Right ventricle myocardium superior (tissue), 1 donor: ENCODE data around the gene ATP7B. TPM values are rescaled to one million over a fixed set of nuclear protein-coding genes. Genes with fewer than 3 reads are reported as not detected.

ENCODE experiments used
- ATAC-seq: fragments of 200-7000 bp; cut with Tn5 transposase; one replicate; pipeline ENCODE4 v1.9.1; 2020; ENCODE audit warnings: mild to moderate bottlenecking; ENCODE audit not compliant: poor library complexity
- DNase-seq: peaks from one replicate; pipeline ENCODE4 v3.0.0-alpha.2; 2020
- intact Hi-C: fragments of 100-400 bp; cut with DNase I; formaldehyde crosslinking; loops from one replicate; pipeline ENCODE4 v1.11.2; 2022
- total RNA-seq: library from RNA; stranded (reverse); fragmentation: NEBNext Ultra II Directional; extraction: Animal tissue kit (Norgen Biotek cat#: 25700); gene quantifications from one replicate; pipeline ENCODE4 v1.2.1, GENCODE V29; 2021
- donor health status: DM: no; HTN: yes; CAD: no; lungs with severe emphysema.

The ATP7B gene
- total RNA-seq, 1 donor from 2014 or later, result 3.6 TPM

DNA sequence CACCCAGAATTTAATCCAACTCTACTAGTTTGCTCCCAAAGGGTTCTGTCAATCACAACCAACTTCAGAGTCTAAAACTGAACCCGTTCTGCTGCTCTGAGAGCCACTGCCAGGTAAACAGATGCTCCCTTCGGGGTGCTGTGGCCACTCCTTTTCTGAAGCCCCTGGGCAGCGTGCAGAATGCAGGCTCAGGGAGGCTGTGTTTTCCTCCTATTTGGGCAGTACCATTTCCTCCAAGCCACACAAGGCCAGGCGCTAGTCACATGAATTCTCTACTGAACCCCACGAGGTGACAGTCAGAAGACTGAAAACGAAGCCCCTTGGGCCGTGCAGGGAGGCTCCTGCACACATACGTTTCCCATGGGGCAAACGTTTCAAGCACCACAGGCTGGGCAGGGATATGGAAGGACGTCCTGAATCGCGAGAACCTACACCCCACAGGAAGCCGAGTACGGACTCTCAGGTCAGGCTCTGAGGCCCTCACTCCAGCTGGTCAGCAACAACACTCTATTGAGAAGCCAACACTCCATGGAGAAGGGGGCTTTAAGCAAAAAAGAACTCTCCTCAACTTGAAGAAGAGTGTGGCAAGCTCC, 77.7 kb downstream of the ATP7B start:
- intact Hi-C loops, result no loop called here
- DNase-seq (no peak), ATAC-seq (no peak)

DNA sequence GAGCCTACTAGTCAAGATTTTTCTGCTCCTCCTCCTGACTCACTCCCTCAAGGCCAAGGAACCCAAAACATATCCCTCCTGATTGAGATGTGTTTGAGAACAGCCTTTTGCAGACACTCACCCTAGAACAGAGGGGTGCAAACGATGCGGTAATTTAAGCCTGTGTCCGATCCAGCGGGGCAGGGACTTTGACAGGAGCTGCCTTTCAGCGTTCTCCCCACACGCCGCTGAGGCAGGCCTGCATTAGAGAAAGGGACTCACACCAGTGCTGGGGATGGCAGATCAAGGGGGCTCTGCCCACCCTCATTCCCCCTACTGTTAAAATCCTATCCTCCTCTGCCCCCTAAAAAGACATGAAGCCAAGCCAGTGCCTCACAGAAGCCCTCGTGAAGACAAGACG, 79.0 kb downstream of the ATP7B start:
- DNase-seq, result no peak
- intact Hi-C loops, result no loop called here
- no peak for ATAC-seq

GRCh38 chr13:51931606-51932005, 79.6 kb downstream of the ATP7B start:
- no peak for ATAC-seq
- DNase-seq, result no peak
- intact Hi-C loops, result no loop called here

GRCh38 chr13:51929699-51930098, 81.6 kb downstream of the ATP7B start:
- ATAC-seq (no peak), DNase-seq (no peak)
- intact Hi-C loops, result no loop called here

DNA sequence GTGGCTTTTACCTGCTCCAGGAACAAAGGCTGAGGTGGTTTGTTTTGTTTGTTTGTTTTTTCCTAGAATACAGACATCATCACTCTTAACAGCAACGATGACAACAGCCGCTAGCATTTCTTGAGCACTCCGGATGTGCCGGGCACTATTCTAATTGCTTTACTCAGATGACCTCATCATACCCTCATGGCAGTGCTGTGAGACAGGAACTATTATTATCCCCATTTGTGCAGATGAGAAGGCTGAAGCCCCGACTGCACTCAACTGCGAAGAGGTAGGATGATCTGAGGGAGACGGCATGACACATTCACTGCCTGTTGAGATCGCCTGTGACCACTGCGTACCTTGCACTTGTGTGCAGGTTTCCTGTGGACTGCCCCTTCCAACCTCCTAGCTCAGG, 83.0 kb downstream of the ATP7B start:
- no peak for ATAC-seq
- intact Hi-C loops, result no loop called here
- no peak for DNase-seq

- intact Hi-C loops, result no loop called here
- DNase-seq, result no peak
- no peak for ATAC-seq
Observed at GRCh38 chr13:51927129-51927528, 84.1 kb downstream of the ATP7B start.

DNA sequence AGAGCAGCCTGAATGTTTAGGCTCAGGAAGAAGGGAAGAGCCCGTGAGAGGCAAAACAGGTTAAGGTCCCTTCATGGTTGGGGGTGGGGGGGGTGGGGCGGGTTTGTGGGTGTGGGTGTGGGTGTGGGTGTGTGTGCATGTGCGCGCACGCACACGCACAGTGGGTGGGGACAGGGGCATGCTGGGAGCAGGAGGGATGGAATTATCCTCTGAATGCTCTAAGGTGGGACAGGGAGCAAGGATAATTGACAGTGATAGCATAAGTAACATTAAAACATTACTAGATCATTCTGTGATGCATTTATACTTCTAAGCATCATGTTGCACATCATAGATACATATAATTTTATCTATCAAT, 84.7 kb downstream of the ATP7B start:
- ATAC-seq (no peak), DNase-seq (no peak)
- intact Hi-C loops, result no loop called here

DNA sequence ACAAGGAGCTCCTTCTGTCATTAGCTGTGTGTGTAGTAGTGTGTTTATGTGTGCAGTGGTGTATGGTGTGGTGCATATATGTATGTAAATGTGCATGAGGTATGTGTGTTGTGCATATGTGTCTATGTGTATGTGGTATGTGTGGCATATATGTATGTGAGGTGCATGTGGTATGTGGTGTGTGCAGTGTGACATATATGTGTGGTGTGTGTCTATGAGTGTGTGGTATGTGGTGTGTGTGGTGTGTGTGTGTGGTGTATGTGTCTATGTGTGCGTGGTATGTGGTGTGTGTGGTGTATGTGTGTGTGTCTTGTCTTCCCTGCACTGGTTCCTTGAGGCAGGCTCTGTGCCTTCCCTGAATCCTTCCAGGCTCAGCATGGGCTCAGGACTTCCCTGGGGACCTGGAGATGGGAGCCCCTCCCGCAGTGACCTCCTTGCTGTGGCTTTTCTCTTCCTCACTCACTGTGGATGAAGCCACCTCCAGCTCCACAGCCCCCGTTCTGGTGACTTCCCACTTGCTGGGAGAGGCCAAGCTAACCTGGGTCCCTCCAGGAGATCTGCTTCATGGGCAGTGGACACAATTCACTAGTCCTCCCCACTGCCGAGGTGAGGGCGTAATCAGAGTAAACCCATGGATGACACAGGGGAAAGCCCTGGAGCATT, 85.3 kb downstream of the ATP7B start:
- ATAC-seq, result no peak
- intact Hi-C loops, result no loop called here
- DNase-seq, result no peak

DNA sequence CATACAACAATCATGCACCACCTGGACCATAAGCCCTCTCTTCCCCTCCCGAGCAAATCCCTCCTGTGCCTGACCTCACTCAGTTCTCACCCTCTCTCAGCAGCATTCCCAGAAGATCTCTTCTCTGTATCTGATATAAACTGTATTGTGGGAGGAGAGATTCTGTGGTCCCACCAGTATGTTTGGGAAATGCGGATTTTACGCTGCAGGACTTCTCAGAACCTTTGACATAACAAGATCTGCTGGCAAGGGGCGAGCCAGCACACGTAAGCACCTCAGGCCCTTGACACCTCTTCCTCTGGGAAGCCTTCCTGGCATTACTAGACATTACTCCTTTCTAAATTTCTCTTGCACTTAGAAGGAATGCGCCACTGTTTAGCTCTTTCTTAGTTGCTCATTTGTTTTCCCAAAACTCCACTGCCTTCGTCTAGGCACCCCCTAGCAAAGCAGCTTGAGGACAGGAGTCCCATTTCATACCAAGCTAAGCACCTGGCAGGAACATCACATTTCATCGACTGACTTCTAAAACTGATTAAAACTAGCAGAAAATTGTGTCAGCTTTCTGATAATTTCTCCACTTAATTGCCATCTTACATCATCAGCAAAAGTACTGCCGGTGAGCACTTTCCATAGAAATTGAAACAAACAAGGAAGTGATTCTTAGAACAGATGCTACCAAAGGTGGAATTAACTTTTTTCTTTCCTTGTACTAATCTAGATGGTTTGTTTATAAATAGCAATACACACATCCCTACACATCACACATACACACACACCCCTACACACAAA, 86.3 kb downstream of the ATP7B start:
- intact Hi-C loops, result no loop called here
- no peak for DNase-seq
- no peak for ATAC-seq

GRCh38 chr13:51923983-51924539, 87.2 kb downstream of the ATP7B start:
- no peak for ATAC-seq
- no peak for DNase-seq
- intact Hi-C loops, result no loop called here

DNA sequence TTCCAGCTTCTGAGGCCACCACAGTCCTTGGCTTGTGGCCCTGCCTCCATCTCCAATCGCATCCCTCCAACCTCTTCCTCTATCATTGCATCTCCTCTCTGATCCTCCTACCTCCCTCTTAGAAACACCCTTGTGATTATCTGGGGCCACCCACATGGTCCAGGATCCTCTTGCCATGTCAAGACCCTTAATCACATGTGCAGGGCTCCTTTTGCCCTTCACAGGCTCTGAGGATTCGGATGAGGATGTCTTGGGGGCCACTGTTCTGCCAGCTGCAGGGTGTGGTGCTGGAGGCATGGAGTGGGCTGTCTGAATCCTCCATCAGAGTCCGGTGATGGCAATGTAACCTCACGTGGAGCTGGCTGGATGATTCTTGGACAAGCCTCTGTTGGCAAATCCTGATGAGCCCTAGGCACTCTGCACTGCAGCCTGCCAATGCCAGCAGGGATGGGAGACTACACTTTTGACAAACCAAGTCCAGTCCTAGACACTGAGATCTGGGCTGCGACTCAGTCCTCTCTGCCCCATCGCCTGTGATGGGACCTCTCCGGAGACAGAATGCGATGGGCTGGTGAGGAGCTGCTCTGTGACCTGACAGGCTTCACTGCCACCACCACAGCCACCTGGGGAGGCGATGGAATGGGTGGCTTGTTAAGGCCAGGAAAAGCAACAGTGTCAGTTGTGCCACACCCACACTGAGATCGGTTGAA, 88.3 kb downstream of the ATP7B start:
- no peak for ATAC-seq
- intact Hi-C loops, result no loop called here
- DNase-seq, result no peak

GRCh38 chr13:51921790-51922740, 89.2 kb downstream of the ATP7B start:
- DNase-seq (no peak), ATAC-seq (no peak)
- intact Hi-C loops, result no loop called here

- DNase-seq (no peak), ATAC-seq (no peak)
- intact Hi-C loops, result no loop called here
Observed at GRCh38 chr13:51920786-51921185, 90.5 kb downstream of the ATP7B start.

DNA sequence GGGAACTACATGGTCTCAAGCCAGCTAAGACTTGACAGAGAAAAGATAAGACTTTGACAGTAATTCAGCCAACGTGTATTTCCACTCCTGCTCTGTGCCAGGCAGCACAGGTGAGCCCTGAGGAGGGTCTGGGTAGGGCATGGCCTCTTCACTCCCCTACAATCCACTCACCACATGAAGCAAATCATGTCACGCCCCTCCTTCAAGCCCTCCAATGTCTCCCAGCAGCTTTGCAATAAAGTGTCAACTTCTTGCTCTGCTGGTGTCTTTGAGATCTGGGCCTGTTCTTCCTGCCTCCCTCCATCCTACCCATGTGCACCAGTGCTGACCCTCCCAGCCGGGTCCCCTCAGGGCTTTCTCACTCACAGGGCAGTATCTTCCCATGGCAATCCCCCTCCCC, 91.0 kb downstream of the ATP7B start:
- ATAC-seq (no peak), DNase-seq (no peak)
- intact Hi-C loops, result no loop called here

DNA sequence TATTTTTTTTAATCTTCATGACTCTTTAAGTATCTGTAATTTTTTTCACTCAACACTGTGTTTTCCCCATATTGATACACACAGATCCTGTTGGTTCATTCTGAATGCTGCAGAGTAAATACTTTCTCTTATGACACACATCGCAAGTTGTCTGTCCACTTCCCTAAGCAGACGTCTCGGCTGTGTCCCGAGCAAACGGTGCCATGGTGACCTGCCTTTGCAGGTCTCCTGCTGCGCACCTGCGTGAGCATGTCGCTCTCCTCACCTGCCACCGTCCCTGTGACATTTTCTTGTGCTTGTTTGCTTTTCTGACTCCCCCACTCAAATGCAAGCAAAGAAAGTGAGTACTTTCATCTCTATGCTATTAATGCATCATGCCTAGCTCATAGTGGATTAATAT, 91.7 kb downstream of the ATP7B start:
- ATAC-seq, result no peak
- intact Hi-C loops, result no loop called here
- no peak for DNase-seq

DNA sequence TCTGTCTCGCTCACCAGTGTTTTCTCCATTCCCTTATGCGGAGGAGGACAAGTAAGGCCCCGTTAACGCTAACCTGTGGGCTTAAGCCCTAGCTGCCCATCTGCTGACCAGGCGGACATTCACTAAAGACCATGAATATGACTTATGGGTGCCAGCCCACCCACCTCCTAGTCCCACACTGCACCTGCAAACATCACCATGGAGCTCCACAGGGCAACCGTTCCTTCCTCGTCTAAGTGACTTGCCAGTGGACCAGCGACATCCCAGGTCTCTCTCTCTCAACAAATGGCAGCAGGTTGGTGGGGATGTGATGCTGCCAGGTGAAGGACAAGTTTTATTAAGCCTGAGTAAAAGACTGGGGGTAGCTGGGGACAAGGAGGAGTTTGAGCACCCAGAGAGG, 94.3 kb downstream of the ATP7B start:
- intact Hi-C loops, result no loop called here
- DNase-seq, result no peak
- no peak for ATAC-seq

DNA sequence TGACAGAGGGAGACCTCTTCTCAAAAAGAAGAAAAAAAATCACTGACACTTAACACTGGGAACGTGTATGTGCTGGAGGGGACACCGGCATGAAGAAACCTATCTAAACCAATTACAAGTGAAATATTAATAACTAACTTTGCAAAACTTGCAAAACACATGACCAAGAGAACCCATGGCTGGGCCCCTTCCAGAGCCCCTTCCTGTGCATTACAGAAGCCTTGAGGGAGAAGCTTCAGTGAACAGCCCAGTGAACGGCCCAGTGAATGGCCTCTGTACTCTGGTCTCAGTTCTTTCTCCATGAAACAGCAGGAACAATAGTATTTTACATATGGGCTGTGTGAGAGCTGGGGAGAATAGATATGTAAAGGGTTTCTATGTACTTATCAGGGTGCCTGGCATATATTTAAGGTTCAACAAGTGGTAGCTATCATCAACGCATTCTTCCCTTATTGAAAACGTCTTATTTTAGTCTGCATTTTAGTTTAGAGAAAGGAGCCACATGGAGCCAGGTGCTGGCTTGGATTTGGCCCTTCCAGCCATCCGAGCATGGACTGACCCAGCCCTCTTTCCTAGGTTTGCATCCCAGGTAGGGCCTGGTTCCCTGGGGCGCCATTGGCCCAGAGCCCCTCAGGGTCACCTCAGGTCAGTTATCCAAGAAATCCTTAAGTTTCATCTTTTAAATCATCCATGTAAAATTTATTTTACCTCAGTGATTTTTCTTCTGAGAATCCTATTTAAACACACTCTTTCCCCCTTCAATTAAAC, 95.0 kb downstream of the ATP7B start:
- DNase-seq (no peak), ATAC-seq (no peak)
- intact Hi-C loops, result no loop called here

DNA sequence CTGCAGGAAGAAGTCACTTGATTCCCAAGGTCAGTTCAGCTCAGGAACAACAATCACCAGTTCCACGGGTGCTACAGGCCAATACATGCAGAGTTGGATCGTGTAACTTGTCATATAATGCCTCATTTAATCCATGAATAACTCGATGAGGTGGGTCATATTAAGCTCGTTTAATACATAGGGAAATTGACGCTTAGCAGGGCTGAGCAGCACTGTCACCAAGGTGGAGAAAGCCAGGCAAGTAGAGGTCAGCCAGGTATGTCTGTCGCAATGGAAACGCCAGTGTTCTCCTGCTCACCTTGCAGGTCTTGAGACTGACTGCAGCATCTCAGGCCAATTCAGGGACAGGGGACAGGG, 97.1 kb downstream of the ATP7B start:
- intact Hi-C loops, result no loop called here
- DNase-seq (no peak), ATAC-seq (no peak)
